NCI-H82 treated with DMSO at 0.1 percent for 48 hours (cell line): ENCODE results near the gene RPUSD3.
"Not testable (repeated sequence)": the region's sequence is repeated elsewhere in the genome, so short reads cannot be mapped to it uniquely, and the experiment has no call there.

Source experiments
- DNase-seq: peaks from one replicate; lab custom pipeline; 2025; ENCODE audit not compliant: unreplicated experiment; lab: John Stamatoyannopoulos, UW

The RPUSD3 gene

GRCh38 chr3:9865125-9865637 is 21.4 kb upstream of the RPUSD3 start:
- DNase-seq = not testable (repeated sequence)

DNA sequence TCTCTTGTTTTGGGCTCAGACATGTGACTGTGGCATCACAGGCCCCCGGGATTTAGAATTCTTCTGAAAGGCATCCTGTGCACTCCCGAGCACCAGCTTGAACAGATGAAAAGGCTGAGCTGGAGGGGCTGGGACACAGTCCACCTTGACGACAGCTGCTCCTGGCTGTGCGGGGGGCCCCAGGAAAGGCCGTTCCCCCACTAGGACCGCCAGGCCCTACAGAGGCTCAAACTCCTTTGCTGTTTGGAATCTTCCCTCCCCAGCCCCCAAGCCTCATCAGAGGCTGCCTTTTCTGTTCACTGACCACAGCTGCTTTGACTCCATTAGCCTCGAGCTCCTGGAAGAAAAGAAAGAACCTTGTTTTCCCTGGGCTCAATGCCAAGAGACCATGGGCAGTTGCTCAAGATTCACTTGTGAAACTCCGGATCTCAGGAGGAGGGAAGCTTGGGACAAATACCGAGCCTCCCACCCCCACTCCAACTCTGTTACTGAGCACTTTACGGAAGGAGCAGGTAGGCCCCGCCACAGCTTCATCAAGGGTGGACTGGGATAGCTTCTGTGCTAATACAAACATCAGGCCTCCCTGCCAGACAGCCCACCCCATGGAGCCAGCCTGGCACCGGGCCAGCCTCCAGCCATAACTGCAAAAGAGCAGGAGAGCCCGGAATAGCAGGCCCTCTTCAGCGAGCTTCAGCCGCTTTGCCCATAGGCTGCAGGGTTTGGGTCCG is 20.6 kb upstream of the RPUSD3 start:
- no peak for DNase-seq

DNA sequence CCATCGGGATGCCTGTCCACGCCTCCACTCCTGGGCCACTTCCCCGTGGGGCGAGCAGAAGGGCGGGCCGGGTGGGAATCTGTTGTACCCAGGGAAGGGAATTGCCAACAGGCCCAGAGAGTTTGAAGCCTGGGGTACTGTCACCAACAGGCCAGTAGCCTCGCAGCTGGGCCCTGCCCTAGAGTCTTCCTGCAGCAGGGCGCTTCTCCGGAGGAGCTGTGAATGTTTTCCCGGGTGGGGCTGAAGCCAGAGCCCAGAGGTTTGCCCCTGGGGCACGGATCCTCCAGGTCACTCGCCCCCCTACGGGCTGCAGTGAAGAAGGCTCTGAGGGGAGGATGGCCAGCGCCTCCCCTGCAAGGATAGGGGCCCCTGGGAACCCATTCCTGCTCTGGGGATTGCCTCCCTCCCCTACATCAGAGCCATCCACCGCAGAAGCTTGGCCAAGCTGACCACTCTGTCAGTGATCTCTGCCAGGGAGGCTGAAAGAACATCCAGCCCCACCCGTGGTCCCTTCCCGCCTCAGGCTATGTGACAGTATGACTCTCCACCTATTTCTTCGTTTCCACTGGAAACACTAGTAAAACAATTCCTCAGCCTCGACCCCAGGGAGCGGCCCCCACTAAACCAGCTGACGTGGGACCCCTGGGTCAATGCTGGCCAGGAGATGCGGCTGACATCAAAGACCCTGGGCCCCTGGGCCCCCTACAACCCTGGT is 19.4 kb upstream of the RPUSD3 start:
- no peak for DNase-seq

- no peak for DNase-seq
Observed at GRCh38 chr3:9862391-9863057, 18.7 kb upstream of the RPUSD3 start.

- no peak for DNase-seq
Observed at GRCh38 chr3:9861626-9862130, 17.9 kb upstream of the RPUSD3 start.

- no peak for DNase-seq
Observed at GRCh38 chr3:9861201-9861600, 17.4 kb upstream of the RPUSD3 start.

GRCh38 chr3:9859530-9860025 is 15.8 kb upstream of the RPUSD3 start:
- DNase-seq = no peak

DNA sequence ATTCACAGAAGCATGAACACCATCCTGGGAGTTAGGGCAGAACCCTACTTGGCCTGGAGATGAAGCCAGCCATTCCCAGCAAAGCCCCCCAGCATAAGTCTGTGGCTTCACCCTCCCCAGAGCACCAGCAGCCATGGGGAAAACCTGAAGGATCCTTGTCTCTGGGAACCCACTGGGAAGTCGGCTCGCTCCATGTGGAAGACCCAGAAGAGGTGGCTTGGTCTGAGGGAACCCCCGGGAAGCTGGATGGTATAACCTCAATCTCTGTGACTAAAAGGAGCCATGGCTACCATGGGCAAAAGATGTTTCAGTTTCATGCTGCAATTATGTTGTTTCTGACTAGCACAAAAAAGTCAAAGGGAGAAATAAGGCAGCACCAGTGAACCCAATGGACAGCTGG is 11.8 kb upstream of the RPUSD3 start:
- DNase-seq = no peak

DNA sequence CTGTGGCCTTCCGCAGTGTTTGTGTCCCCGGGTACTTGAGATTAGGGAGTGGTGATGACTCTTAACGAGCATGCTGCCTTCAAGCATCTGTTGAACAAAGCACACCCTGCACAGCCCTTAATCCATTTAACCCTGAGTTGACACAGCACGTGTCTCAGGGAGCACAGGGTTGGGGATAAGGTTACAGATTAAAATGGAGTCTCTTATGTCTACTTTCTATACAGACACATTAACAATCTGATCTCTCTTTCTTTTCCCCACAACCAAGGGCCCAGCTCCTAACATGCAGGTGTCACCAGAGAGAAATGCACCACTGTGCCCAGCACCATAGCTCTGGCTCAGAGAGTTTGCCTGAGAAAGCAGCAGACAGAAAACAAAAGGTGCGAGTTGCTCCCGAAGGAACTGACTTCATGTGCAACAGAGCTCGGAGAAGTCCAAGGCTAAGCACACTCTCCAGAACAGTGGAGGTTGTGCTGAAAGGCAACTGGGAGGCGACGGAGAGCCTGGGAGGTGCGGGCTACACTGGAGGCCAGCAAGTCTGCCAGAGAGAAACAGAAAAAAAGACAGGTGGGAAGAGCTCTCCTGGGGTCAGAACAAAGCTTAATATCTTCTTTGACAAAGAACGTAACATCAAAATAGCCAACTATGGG is 10.6 kb upstream of the RPUSD3 start:
- peak; percentile 72 for DNase-seq

DNA sequence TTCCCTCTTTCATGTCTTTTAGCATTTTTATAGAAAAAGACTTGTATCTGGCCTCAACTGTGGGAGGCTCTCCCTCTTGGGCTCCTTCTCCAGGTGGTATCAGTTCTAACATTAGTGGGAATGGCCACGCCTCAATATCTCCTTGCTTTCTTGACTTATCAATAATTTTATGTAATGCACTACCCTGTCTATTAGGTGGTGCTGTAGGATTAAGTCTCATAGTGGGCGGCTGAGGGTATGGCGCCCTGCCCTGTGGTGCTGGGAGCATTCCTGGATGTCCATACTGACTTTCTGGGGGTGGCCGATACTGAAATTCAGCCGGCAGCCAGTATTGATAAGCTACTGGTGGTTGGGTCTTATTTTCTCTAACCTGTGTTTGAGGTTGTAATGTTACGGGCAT is 8.7 kb upstream of the RPUSD3 start:
- no peak for DNase-seq

- DNase-seq = not testable (repeated sequence)
Observed at GRCh38 chr3:9851926-9852325, 8.1 kb upstream of the RPUSD3 start.

DNA sequence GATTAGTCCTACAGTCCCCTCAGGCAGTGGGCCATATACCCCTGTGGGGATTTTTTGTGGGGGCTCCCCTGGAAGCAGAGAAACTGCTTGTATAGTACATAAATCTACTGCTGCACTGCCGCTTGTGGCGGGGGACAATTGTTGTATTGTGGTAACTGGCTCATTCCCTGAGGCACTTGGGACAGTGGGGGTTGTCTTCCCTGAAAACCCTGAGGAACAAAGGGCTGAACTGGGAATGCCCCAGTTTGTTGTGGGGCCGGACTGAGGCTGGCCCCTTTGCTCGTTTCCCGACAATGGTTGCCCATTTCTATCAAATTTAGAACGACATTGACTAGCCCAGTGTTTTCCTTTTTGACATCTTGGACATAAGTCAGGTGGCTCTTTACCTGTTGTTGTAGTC is 7.6 kb upstream of the RPUSD3 start:
- DNase-seq = not testable (repeated sequence)

GRCh38 chr3:9848860-9849259 is 5.1 kb upstream of the RPUSD3 start:
- DNase-seq = not testable (repeated sequence)

DNA sequence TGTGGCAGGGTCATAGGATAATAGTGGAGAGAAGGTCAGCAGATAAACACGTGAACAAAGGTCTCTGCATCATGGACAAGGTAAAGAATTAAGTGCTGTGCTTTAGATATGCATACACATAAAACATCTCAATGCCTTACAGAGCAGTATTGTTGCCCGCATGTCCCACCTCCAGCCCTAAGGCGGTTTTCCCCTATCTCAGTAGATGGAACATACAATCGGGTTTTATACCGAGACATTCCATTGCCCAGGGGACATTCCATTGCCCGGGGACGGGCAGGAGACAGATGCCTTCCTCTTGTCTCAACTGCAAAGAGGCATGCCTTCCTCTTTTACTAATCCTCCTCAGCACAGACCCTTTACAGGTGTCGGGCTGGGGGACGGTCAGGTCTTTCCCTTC is 4.1 kb upstream of the RPUSD3 start:
- not testable (repeated sequence) for DNase-seq

DNA sequence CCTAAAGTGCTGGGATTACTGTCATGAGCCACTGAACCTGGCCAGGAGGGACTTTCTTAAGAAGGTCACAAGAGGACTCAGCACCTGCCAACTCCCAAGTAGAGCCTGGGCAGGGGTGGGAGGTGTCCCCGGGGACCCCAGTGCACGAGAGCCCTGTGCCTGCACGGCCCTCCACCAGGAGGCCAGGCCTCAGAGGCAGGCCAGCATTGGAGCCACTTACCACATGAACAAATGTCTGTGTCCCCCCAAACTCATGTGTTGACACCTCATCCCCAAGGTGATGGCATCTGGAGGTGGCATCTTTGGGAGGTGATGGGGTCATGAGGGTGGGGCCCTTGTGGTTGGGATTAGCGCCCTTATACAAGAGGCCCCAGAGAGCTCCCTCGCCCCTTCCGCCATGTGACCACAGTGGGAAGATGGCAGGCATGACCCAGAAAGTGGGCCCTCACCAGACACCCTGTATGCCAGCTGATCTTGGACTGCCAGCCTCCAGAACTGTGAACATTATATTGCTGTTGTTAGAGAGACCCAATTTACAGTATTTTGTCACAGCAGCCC is 3.2 kb upstream of the RPUSD3 start:
- DNase-seq = no peak

- DNase-seq = no peak
Observed at GRCh38 chr3:9846231-9846630, 2.4 kb upstream of the RPUSD3 start.

GRCh38 chr3:9841015-9841414 is 2.8 kb downstream of the RPUSD3 start:
- no peak for DNase-seq

- DNase-seq = no peak
Observed at GRCh38 chr3:9838856-9839255, 5.0 kb downstream of the RPUSD3 start.

DNA sequence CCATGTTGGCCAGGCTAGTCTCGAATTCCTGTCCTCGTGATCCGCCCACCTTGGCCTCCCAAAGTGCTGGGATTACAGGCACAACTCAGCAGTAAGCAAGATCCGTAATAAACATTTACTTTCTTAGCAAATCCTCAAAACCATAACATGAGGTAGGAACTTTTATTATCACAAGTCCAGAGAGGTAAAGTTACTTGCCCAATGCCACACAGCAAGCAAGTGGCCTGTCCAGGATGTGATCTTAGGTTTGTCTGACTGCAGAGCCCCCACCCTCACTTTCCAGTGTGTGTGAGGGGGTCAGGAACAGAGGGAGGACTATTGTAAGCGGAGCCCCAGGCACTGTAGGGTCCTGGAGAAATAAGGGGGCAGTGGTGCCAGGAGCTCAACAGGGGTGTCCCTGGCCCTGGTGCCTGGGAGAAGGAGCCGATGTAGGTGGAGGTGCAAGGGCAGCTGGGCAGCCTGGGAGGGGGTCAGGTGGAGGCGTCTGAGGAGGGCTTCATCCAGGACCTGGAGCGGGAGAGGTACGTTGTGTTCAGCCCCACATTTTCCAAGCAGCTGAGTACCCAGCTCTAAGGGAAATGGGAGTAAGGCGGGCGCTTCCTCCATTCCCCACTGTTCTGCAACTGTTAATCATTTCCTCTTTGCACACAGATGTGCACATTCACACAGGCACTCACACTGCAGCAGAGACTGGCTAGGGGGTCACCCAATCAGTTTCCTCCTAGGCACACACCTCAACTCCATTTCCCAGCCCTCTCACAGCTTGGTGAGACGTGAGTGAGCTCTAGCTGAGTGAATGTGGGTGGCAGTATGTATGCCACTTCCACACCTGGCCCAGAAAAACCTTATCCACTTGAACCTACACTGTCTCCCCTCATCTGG is 5.9 kb downstream of the RPUSD3 start:
- DNase-seq = no peak
